Peyer's patch (tissue), 4 donors: ENCODE data around the gene ADAMTS10.

Experiments used
- POLR2A ChIP-seq, 2 donors: fragments of 450-650 bp; IDR thresholded peaks; one replicate each; pipeline ENCODE4 v1.5.1; 2017; ENCODE audit warnings: antibody characterized with exemption in 2 of 2, mild to moderate bottlenecking in 2 of 2, moderate library complexity in 2 of 2
- TF ChIP-seq, protein P1 (sequence below), 6 experiments: fragments of 450-650 bp in 4 of 6; fragments of 200-600 bp in 2 of 6; sonication (generic) in 1 of 6; IDR thresholded peaks; one replicate each; pipeline ENCODE4 v1.5.1; 2017 to 2019; ENCODE audit warnings: antibody characterized with exemption in 6 of 6, mild to moderate bottlenecking in 3 of 6, moderate library complexity in 1 of 6

DNA sequence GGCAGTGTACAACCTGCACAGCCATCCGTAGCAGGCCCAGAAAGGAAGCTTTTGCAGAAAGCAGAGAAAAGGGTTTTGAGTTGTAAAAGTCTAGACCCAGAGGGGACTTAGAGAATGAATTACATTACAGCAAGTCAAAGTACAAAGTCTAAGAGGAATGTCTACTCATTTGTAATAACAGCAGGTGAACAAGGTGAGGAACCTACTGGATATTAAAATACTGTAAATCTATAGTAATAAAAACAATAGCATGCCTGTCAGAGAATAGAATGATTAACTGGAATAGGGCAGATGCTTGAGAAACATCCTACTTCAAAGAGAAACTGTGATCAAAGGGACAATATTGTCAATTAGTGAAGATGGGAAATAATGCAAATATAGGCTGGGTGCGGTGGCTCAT lies 78.3 kb downstream of the ADAMTS10 start:
- TF ChIP-seq, protein P1, sequence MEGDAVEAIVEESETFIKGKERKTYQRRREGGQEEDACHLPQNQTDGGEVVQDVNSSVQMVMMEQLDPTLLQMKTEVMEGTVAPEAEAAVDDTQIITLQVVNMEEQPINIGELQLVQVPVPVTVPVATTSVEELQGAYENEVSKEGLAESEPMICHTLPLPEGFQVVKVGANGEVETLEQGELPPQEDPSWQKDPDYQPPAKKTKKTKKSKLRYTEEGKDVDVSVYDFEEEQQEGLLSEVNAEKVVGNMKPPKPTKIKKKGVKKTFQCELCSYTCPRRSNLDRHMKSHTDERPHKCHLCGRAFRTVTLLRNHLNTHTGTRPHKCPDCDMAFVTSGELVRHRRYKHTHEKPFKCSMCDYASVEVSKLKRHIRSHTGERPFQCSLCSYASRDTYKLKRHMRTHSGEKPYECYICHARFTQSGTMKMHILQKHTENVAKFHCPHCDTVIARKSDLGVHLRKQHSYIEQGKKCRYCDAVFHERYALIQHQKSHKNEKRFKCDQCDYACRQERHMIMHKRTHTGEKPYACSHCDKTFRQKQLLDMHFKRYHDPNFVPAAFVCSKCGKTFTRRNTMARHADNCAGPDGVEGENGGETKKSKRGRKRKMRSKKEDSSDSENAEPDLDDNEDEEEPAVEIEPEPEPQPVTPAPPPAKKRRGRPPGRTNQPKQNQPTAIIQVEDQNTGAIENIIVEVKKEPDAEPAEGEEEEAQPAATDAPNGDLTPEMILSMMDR (IDR thresholded peaks at IDR 0.05): no peak
- TF ChIP-seq POLR2A (IDR thresholded peaks at IDR 0.05): no peak
